VCaP (cell line): ENCODE data around the gene AMOTL2.

Experiments used
- H3K27ac ChIP-seq: fragments of 450-650 bp; 2 replicates; pipeline ENCODE4 v1.5.1; 2017
- TF ChIP-seq, protein P1 (sequence below): fragments of 450-650 bp; conservative IDR thresholded peaks from 2 replicates; pipeline ENCODE4 v1.5.1; 2017; ENCODE audit warnings: mild to moderate bottlenecking, moderate library complexity

The AMOTL2 gene

DNA sequence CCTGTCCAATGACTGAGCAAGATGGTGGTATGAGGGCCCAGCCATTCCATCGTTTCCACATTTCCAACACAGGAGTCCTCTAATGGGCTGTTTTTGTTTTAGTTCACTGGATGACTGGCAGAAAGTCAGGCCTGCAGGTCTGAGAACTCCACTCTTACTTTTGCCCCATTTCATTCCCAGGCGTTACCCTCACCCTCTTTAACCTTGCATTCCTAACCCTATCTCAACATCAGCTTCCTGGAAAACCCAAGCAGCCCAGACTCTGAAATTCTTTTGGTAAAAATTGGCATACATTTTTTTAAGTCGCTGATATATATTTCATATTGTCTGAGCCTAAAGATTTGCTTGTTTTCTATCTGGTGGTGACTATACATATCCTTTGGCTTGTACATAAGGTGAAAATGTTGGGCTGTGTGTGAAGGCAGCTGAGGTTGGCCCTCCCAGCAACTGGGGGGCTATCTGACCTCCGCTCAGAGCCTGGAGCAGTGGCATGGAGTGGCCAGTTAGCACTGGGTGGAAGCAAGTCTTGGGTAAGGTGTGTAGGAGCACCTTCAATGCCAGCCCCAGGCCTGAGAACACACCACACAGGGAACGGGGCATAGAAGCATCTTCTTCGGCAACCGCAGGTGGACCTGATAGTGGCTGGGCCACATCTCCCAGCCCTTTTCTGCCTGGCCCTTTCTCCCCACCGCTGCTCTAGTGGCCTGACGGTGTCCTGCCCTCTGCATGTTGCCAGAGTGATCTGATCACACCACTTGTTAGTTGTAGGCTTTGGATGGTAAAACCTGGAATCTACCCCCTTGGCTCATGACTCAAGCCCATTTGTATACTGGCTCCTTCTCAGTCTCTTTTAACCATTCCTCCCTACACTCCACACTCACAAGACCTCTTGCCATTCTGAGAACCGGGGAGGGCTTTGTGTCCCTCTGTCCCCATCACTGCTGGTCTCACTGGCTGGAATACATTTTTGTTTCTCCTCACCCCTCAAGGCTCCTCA lies 50.0 kb downstream of the AMOTL2 start:
- TF ChIP-seq, protein P1, sequence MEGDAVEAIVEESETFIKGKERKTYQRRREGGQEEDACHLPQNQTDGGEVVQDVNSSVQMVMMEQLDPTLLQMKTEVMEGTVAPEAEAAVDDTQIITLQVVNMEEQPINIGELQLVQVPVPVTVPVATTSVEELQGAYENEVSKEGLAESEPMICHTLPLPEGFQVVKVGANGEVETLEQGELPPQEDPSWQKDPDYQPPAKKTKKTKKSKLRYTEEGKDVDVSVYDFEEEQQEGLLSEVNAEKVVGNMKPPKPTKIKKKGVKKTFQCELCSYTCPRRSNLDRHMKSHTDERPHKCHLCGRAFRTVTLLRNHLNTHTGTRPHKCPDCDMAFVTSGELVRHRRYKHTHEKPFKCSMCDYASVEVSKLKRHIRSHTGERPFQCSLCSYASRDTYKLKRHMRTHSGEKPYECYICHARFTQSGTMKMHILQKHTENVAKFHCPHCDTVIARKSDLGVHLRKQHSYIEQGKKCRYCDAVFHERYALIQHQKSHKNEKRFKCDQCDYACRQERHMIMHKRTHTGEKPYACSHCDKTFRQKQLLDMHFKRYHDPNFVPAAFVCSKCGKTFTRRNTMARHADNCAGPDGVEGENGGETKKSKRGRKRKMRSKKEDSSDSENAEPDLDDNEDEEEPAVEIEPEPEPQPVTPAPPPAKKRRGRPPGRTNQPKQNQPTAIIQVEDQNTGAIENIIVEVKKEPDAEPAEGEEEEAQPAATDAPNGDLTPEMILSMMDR: no peak
- no peak overlapping the region for H3K27ac ChIP-seq

DNA sequence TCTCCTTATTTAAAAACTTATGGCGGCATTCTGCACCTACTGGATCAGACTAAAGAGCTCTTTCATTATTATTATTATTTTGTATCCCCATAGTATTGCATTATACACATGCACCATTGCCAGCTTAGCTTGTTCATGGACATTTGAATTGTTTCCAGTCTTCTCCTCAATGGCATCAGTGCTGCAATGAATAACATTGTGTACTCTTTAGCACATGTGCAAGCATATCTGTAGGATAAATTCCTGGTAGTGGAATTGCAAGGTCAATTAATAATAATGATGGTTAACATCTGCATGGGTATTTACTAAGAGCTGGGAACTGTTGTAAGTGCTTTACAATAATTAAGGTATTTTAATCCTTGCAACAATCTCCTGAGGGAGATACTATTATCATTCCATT lies 52.0 kb downstream of the AMOTL2 start:
- TF ChIP-seq, protein P1: no peak
- no peak overlapping the region for H3K27ac ChIP-seq

DNA sequence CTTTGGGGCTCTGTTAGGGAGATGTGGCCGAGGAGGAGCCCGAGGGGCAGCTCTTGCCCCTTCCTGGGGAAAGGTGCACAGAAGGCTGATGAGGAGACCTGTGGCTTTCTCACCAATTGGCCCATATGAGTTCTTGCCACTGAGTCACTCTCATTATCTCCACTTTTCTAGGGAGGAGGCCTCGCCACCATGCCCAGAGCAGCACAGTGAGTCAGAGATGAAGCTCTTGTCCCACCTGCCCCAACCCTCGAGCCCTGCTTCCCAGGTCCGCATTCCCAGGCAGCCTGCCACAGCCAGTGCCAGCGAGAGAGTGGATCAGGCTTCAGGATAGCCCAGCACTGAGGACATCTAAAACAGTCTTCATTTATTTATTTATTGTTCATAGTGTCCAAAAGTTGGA lies 53.5 kb downstream of the AMOTL2 start:
- no peak overlapping the region for H3K27ac ChIP-seq
- TF ChIP-seq, protein P1: no peak

DNA sequence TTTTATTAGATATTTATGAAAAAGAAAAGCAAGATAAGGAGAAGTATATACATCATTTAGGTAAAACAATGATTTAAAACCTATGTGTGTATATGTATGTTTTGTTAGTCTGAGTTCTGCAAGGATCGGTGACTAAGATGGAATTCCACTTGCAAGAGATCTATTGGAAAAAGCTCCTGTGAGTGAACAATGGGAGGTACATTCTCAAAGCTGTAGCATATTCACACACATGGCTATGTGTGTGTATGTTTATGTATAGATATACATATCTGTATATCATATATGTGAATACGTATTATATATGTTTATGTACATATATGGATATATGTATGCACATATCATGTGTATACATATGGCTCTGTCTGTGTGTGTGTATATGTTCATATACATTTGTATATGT lies 54.3 kb downstream of the AMOTL2 start:
- H3K27ac ChIP-seq: no peak overlapping the region

DNA sequence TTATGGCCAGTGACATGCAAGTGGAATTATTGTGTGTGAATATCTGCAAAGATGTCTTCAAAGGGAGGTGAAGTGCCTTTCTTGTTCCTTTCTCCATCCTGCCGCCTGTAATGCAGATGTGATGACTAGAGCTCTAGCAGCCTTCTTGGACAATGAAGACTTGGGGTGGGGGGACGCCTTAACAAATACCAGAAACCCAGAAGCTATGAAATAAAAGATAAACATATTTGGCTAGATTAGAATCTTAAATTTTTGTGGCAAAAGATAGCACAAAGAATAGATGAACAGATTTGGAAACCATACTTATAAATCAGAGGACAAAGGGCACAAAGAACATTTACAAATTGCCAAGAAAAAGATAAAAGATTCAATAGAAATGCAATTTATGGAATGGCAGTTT lies 56.1 kb downstream of the AMOTL2 start:
- TF ChIP-seq, protein P1: no peak
- H3K27ac ChIP-seq: no peak overlapping the region

More for the DNA sequence above, 54.3 kb downstream of the AMOTL2 start:
- TF ChIP-seq, protein P1: no peak

DNA sequence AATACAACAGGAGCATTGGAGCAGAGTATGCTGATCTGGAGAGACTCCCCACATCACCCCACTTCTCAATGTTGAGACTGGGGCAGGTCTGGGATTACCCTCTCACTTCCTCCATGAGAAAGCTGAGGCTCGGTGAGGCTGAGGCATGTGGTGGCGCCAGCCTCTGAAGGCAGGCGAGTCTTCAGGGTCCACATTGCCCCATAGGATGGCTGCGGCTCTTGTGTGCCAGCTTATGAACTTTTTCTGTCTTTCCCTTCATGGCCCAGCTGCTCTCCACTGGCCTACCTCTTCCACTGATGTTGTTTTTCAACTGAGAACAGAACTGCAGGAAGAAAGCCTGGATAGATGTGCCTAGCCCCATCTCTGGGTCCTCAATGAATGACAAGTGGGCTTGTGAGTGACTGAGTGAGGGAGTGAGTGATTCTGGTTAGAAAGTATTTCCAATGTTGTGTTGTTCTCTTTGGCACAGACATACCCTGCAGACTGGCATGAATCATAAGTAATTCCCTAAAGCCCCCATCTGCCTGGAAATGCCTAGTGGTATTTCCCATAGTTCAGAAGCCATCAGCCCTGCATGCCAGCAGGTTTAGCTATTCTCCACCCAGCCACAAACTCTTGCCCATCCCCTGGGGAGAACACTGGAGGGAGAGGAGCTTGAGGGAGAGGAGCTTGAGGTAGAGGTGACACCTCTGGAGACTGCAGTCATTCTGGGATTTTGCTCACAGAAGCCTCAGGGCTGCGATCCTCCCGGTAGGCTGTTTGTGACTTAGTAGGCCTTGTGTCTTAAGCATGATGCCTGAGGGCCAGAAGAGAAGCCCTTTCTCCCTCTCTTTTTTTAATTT lies 56.9 kb downstream of the AMOTL2 start:
- TF ChIP-seq, protein P1: no peak

More for the DNA sequence above, 56.9 kb downstream of the AMOTL2 start:
- no peak overlapping the region for H3K27ac ChIP-seq
